Fibroblast of mammary gland (primary cell): ENCODE data around the gene PIP5K1C.
"Not testable (repeated sequence)": the region's sequence is repeated elsewhere in the genome, so short reads cannot be mapped to it uniquely, and the experiment has no call there.

Experiments
- DNase-seq: peaks from one replicate; pipeline ENCODE4 v3.0.0-alpha.2; 2010; ENCODE audit warnings: low read depth
- H3K4me3 ChIP-seq: 2 replicates; pipeline ENCODE4 v1.5.1; 2011; ENCODE audit warnings: low read depth, mild to moderate bottlenecking, low read length, moderate library complexity; ENCODE audit not compliant: control insufficient read depth
- TF ChIP-seq, protein P1 (sequence below): conservative IDR thresholded peaks from 2 replicates; pipeline ENCODE4 v1.5.1; 2011; ENCODE audit warnings: low read depth, low read length, inconsistent platforms; ENCODE audit not compliant: control insufficient read depth, insufficient read depth

PIP5K1C gene

GRCh38 chr19:3648037-3648905 is 52.0 kb downstream of the PIP5K1C start:
- TF ChIP-seq, protein P1, sequence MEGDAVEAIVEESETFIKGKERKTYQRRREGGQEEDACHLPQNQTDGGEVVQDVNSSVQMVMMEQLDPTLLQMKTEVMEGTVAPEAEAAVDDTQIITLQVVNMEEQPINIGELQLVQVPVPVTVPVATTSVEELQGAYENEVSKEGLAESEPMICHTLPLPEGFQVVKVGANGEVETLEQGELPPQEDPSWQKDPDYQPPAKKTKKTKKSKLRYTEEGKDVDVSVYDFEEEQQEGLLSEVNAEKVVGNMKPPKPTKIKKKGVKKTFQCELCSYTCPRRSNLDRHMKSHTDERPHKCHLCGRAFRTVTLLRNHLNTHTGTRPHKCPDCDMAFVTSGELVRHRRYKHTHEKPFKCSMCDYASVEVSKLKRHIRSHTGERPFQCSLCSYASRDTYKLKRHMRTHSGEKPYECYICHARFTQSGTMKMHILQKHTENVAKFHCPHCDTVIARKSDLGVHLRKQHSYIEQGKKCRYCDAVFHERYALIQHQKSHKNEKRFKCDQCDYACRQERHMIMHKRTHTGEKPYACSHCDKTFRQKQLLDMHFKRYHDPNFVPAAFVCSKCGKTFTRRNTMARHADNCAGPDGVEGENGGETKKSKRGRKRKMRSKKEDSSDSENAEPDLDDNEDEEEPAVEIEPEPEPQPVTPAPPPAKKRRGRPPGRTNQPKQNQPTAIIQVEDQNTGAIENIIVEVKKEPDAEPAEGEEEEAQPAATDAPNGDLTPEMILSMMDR = no peak
- DNase-seq = no peak
- no peak overlapping the region for H3K4me3 ChIP-seq

DNA sequence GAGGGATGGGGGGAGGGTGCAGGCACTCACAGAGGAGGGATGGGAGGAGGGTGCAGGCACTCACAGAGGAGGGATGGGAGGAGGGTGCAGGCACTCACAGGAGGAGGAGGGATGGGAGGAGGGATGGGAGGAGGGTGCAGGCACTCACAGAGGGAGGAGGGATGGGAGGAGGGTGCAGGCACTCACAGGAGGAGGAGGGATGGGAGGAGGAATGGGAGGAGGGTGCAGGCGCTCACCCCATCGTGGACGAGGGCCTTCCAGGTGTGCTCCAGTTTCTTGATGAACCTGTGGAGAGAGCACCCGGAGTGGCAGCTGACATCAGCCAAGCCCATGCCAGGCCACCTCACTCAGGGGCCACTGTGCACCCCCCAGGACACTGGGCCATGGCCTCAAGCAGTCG is 53.2 kb downstream of the PIP5K1C start:
- not testable (repeated sequence) for DNase-seq

DNA sequence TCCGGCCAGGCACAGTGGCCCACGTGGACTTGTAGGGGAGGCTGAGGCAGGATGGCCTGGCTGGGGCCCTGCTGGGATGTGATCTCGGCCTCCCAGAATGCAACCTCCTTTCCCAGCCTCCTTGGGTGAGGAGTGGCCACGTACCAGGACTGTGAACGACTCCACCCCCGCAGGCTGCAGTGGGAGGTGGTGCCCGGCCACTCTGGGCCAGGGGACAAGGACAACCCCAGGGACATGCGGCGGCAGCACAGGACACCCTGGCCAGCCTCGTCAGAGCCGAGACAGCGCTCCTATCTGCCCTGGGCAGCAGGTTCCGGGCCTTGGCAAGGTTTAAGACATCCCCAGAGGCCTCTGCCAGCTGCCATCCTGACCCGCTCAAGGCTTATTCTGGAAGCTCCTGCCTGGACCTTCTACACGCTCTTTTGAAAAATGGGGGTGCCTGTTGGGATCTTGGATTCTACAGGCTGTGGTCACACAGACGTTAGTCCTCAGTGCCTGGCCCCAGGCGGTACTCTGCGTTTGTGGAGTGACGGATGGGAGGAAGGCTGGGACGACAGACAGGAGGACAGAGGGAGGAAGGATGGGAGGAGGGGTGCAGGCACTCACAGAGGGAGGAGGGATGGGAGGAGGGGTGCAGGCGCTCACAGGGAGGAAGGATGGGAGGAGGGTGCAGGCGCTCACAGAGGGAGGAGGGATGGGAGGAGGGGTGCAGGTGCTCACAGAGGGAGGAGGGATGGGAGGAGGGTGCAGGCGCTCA is 53.8 kb downstream of the PIP5K1C start:
- TF ChIP-seq, protein P1 = no peak
- H3K4me3 ChIP-seq = no peak overlapping the region
- DNase-seq = no peak

More for the DNA sequence above, 53.2 kb downstream of the PIP5K1C start:
- H3K4me3 ChIP-seq = not testable (repeated sequence)

GRCh38 chr19:3645726-3646125 is 54.5 kb downstream of the PIP5K1C start:
- no peak for DNase-seq
- TF ChIP-seq, protein P1 = no peak
- H3K4me3 ChIP-seq = no peak overlapping the region

DNA sequence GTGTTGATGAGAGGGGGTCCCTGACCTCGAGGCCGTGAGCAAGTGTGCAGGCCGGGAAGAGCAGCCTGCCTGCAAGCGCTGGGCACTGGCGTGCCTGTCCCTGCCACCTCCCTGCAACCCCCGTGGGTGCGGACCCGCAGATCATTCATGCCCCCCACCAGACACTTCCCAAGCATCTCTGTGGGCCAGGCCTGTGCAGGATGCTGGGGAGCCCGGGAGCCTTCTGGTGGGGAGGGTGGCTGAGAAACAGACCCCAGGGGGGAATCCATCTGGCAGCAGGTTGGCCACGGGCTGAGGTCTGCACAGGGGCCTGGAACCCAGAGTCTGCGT is 55.2 kb downstream of the PIP5K1C start:
- TF ChIP-seq, protein P1 = no peak
- no peak overlapping the region for H3K4me3 ChIP-seq
- no peak for DNase-seq

- no peak overlapping the region for H3K4me3 ChIP-seq
- DNase-seq = peak; percentile 55
- TF ChIP-seq, protein P1 = no peak
Observed at GRCh38 chr19:3644351-3645066, 55.8 kb downstream of the PIP5K1C start.
